NCI-H2081 treated with DMSO at 0.1 percent for 48 hours (cell line): Measurements from ENCODE around the gene SETDB1.

Experiments
- DNase-seq: peaks from one replicate; lab custom pipeline; 2025; lab: John Stamatoyannopoulos, UW

SETDB1 gene

GRCh38 chr1:150931773-150932172 lies 5.6 kb downstream of the SETDB1 start:
- DNase-seq: no peak

- DNase-seq: no peak
Observed at GRCh38 chr1:150944856-150945255, 18.7 kb downstream of the SETDB1 start.

- no peak for DNase-seq
Observed at GRCh38 chr1:150954708-150955107, 28.5 kb downstream of the SETDB1 start.

GRCh38 chr1:150955280-150955679 lies 29.1 kb downstream of the SETDB1 start:
- no peak for DNase-seq

- no peak for DNase-seq
Observed at GRCh38 chr1:150957666-150958065, 31.5 kb downstream of the SETDB1 start.

- no peak for DNase-seq
Observed at GRCh38 chr1:150960646-150961045, 34.5 kb downstream of the SETDB1 start.

- DNase-seq: no peak
Observed at GRCh38 chr1:150961756-150962155, 35.6 kb downstream of the SETDB1 start.

- DNase-seq: no peak
Observed at GRCh38 chr1:150963321-150964163, 37.4 kb downstream of the SETDB1 start.

- DNase-seq: no peak
Observed at GRCh38 chr1:150964164-150964489, 38.0 kb downstream of the SETDB1 start.

- DNase-seq: no peak
Observed at GRCh38 chr1:150965605-150966004, 39.4 kb downstream of the SETDB1 start.

GRCh38 chr1:150966011-150966410 lies 39.8 kb downstream of the SETDB1 start:
- DNase-seq: no peak

GRCh38 chr1:150967936-150968335 lies 41.8 kb downstream of the SETDB1 start:
- no peak for DNase-seq

- no peak for DNase-seq
Observed at GRCh38 chr1:150968491-150968890, 42.3 kb downstream of the SETDB1 start.

GRCh38 chr1:150969626-150970025 lies 43.5 kb downstream of the SETDB1 start:
- no peak for DNase-seq

- DNase-seq: no peak
Observed at GRCh38 chr1:150970808-150971582, 44.8 kb downstream of the SETDB1 start.

GRCh38 chr1:150971583-150972416 lies 45.6 kb downstream of the SETDB1 start:
- DNase-seq: no peak

- DNase-seq: no peak
Observed at GRCh38 chr1:150972417-150972940, 46.3 kb downstream of the SETDB1 start.

- DNase-seq: no peak
Observed at GRCh38 chr1:150973258-150973835, 47.2 kb downstream of the SETDB1 start.

GRCh38 chr1:150973836-150974579 lies 47.8 kb downstream of the SETDB1 start:
- DNase-seq: no peak

GRCh38 chr1:150974580-150975478 lies 48.7 kb downstream of the SETDB1 start, which contains the start of gene CERS2:
Gene CERS2 (minus strand): TSS chr1:150974835. CDS start chr1:150969090, 5,745 bp downstream.
- DNase-seq: no peak
